Ishikawa (cell line): ENCODE measurements around the gene KRT79.

Source experiments
- EGR1 ChIP-seq: IDR thresholded peaks from 2 replicates; pipeline ENCODE4 v1.6.1; 2012
- EP300 ChIP-seq: IDR thresholded peaks from 2 replicates; pipeline ENCODE4 v1.6.1; 2012; ENCODE audit warnings: borderline replicate concordance
- TAF1 ChIP-seq: IDR thresholded peaks from 2 replicates; pipeline ENCODE4 v1.6.1; 2012; ENCODE audit warnings: low read depth, mild to moderate bottlenecking
- TEAD4 ChIP-seq: IDR thresholded peaks from 2 replicates; pipeline ENCODE4 v1.6.1; 2012
- USF1 ChIP-seq: IDR thresholded peaks from 2 replicates; pipeline ENCODE4 v1.6.1; 2012

DNA sequence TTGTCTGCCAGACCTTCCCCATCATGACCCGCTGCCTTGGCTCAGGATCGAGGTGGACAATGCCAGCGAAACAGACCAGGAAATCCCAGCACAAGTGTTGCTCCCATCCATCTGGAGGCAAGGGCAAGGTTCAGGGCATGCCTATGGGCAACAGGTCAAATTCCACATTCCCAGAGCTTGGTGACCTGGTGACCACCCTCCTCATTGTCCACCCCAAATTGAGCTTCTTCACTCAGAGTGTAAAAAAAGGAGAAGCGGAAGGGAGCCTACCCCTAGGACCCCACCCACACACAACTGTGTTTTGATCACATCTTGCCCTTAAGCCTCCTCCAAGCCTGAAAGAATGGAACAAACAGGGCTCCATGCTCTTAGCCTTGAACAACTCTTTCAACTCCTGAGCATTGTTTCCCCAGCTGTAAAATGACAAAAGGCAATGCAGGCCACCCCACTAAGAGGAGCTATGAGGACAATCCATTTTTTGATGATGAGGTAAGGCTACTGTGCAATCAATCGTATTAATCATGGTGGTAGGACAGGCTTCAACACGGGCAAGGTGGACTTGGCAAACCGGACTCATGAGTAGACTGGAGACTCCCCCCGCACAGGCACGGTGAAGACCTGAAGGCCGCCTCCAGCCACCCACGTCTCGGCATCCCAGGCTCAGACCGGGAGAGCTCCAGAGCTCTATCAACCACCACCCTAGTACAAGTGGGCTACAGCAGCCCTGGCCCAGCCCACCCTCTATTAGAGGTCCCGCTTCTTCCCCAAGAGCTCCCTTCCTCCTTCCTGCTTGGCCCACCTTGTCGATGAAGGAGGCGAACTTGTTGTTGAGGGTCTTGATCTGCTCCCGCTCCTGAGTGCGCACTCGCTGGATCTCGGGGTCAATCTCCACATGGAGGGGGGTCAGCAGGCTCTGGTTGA lies 866 bp downstream of the KRT79 start:
- TF ChIP-seq TEAD4 (no peak), TAF1 (no peak), EP300 (no peak), USF1 (no peak), EGR1 (no peak)
